HG03175 (cell line): ENCODE measurements around the gene PIGW.
"Not testable (repeated sequence)": the region's sequence is repeated elsewhere in the genome, so short reads cannot be mapped to it uniquely, and the experiment has no call there.

Source experiments
- ATAC-seq: cut with Tn5 transposase; IDR thresholded peaks from one replicate; pipeline ENCODE4 v1.9.1; 2021; ENCODE audit warnings: mild to moderate bottlenecking, moderate library complexity; ENCODE audit not compliant: unreplicated experiment

PIGW gene

GRCh38 chr17:36508439-36508838 is 26.3 kb upstream of the PIGW start:
- not testable (repeated sequence) for ATAC-seq

GRCh38 chr17:36509272-36509985 is 25.4 kb upstream of the PIGW start:
- no peak for ATAC-seq

GRCh38 chr17:36510636-36511035 is 24.2 kb upstream of the PIGW start:
- ATAC-seq, result no peak

- ATAC-seq, result no peak
These were observed 23.6 kb upstream of the PIGW start for GRCh38 chr17:36511216-36511615.

- ATAC-seq, result no peak
These were observed 22.1 kb upstream of the PIGW start for GRCh38 chr17:36512641-36513040.

- no peak for ATAC-seq
These were observed 19.9 kb upstream of the PIGW start for GRCh38 chr17:36514856-36515255.

- no peak for ATAC-seq
These were observed 18.9 kb upstream of the PIGW start for GRCh38 chr17:36515837-36516236.

GRCh38 chr17:36523113-36523512 is 11.7 kb upstream of the PIGW start:
- ATAC-seq, result no peak

- ATAC-seq, result no peak
These were observed 10.3 kb upstream of the PIGW start for GRCh38 chr17:36524428-36524876.

GRCh38 chr17:36525113-36525512 is 9.7 kb upstream of the PIGW start:
- no peak for ATAC-seq

GRCh38 chr17:36525888-36526287 is 8.9 kb upstream of the PIGW start:
- no peak for ATAC-seq

GRCh38 chr17:36527621-36528250 is 7.1 kb upstream of the PIGW start:
- no peak for ATAC-seq

GRCh38 chr17:36529121-36529520 is 5.7 kb upstream of the PIGW start:
- ATAC-seq, result no peak

GRCh38 chr17:36532435-36532975 is 2.3 kb upstream of the PIGW start:
- ATAC-seq, result no peak

GRCh38 chr17:36533935-36534839 is 600 bp upstream of the PIGW start:
- peak; percentile 31 for ATAC-seq

GRCh38 chr17:36535669-36536081 is 888 bp downstream of the PIGW start:
- peak; percentile 18 for ATAC-seq

GRCh38 chr17:36540696-36541095 is 5.9 kb downstream of the PIGW start:
- no peak for ATAC-seq

GRCh38 chr17:36542755-36543154 is 8.0 kb downstream of the PIGW start:
- ATAC-seq, result no peak

- no peak for ATAC-seq
These were observed 9.2 kb downstream of the PIGW start for GRCh38 chr17:36544044-36544306.

- peak; percentile 51 for ATAC-seq
These were observed 9.7 kb downstream of the PIGW start, which contains the start of gene GGNBP2 for GRCh38 chr17:36544307-36545076. Gene GGNBP2 (plus strand): TSS chr17:36544919. CDS start chr17:36545725, 806 bp downstream.

- ATAC-seq, result no peak
These were observed 10.3 kb downstream of the PIGW start for GRCh38 chr17:36545077-36545464.
